ENCODE measurements around the gene LANCL1. TPM values are rescaled to one million over a fixed set of nuclear protein-coding genes. Genes with fewer than 3 reads are reported as not detected.

Gene LANCL1
- total RNA-seq (2021) = 47.8 and 49.9 TPM in 2 replicates
- long read RNA-seq, full-length matches to known transcripts = 130 of 169 reads
- long read RNA-seq, partial matches to known transcripts = 8 of 169 reads
- long read RNA-seq, other reads (novel, unspliced or antisense) = 31 of 169 reads

DNA sequence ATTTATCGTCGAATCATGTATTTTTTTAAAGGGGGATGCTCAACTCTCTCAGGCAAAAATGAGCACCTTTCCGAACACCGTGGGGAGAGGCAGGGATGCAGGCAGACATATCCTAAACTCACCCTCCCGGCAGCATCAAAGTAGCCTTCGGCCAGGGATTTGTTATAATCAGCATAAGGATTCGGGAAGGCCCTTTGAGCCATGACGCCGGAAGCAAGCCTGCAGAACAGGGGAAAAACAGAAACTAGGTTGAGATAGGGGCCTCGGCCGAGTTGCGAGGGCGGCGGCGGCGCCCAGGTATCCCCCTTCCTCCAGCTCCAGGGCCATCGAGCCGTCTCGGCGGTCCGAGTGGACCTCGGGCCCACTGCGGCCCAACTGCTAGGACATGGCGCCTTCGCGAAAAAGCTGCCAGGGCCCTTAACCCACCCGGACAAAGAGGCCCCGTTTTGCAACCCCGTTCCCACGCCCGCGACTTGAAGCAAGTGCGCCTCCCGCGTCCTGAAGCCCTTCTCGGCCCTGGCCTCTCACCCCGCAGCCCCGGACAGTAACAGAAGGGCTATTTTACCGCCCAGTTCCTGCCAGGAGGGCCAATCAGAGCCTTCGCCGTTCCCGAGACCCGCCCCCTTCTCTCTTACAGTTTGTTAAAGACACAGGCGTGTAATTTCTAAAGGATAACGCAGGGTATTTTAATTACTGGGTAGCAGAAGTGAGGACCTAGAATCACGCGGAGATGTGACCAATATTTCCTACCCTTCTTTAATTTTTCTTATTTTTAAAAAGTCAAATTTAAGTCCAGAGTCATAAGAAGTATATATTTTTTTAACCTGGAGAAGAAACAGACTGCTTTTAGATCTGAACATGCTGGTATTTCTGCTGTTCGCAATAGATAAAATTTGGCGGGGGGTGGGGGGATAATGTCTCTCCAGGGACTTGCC is at the start of gene LANCL1:
Gene LANCL1 (minus strand): TSS at position 566 of the 935 bp plus-strand sequence. CDS start 363 bp downstream, at position 203.
- Histone ChIP-seq H3K9me3 (ENCODE audit: control insufficient read depth, low read depth, low read length) (no peaks in the 10 kb centered on the region), H4K5ac (ENCODE audit: insufficient read length, low read depth, low read length) (no peak within 1 kb of the TSS), H3K56ac (ENCODE audit: insufficient read length, low read depth, low read length) (no peak within 1 kb of the TSS), H3K23ac (ENCODE audit: insufficient read length, low read depth, low read length) (no peak within 1 kb of the TSS), H4K8ac (replicated peaks; ENCODE audit: insufficient read length, low read depth, low read length) (no peak within 1 kb of the TSS), H3K27ac (ENCODE audit: insufficient read length, low read depth, low read length) (no peak within 1 kb of the TSS), H2BK12ac (ENCODE audit: insufficient read length, low read depth, low read length) (no peak within 1 kb of the TSS), H3K27me3 (ENCODE audit: insufficient read depth, low read length) (no peaks in the 10 kb centered on the region), H3K79me1 (ENCODE audit: insufficient read depth, low read depth, low read length, poor library complexity, severe bottlenecking) (no peaks in the 10 kb centered on the region), H3K4me1 (ENCODE audit: insufficient read depth, low read length) (no peaks in the 10 kb centered on the region; the same call in 1 of the 2 replicates), H3K23me2 (ENCODE audit: insufficient read length, low read depth, low read length, poor library complexity, severe bottlenecking) (peaks cover 5% of the 10 kb centered on the region), H2BK20ac (ENCODE audit: low read depth, low read length, poor library complexity, severe bottlenecking) (no peak within 1 kb of the TSS), H2AK5ac (ENCODE audit: insufficient read length, low read length) (no peak within 1 kb of the TSS), H3K18ac (ENCODE audit: insufficient read length, low read depth, low read length) (peak within 1 kb of the TSS; percentile 87), H2BK120ac (ENCODE audit: low read depth, low read length, poor library complexity, severe bottlenecking) (no peak within 1 kb of the TSS), H3K4ac (ENCODE audit: low read depth, low read length) (no peak within 1 kb of the TSS), H3K9ac (ENCODE audit: extremely low read depth, insufficient read length, low read length) (peak within 1 kb of the TSS; percentile 93), H3K4me2 (ENCODE audit: insufficient read depth, insufficient read length, low read length) (peak within 1 kb of the TSS; percentile 94), H2AFZ (ENCODE audit: low read length) (peak within 1 kb of the TSS; percentile 97), H4K20me1 (ENCODE audit: control insufficient read depth, insufficient read depth, insufficient read length) (no peaks in the 10 kb centered on the region), H3T11ph (ENCODE audit: low read length) (no peak within 1 kb of the TSS), H4K91ac (ENCODE audit: insufficient read length, low read depth, low read length) (no peak within 1 kb of the TSS), H3K79me2 (ENCODE audit: insufficient read depth, low read length) (no peaks in the 10 kb centered on the region), H3K14ac (ENCODE audit: insufficient read depth, low read length) (peak within 1 kb of the TSS; percentile 97), H2BK5ac (ENCODE audit: insufficient read length, low read length) (no peak within 1 kb of the TSS), H2BK15ac (ENCODE audit: low read depth, low read length) (no peak within 1 kb of the TSS)
- WGBS (ENCODE audit: extremely low coverage, insufficient read length, low lambda C conversion rate) = no CpG with 5 or more reads among the region's 49 CpGs
- Mint-ChIP-seq H3K36me3 (ENCODE audit: insufficient read depth in 1 of 3, low read depth in 3 of 3) (peaks cover 4 to 21% (median 14%) of the 10 kb centered on the region in 3 experiments; a peak in 5 of 7 replicates), H3K9me3 (no peaks in the 10 kb centered on the region), H3K27me3 (ENCODE audit: low read depth) (no peaks in the 10 kb centered on the region), H3K4me3 (peak within 1 kb of the TSS; percentile 92 to 97), H3K4me1 (peaks cover 24 to 26% of the 10 kb centered on the region in 2 experiments), H3K27ac (peak within 1 kb of the TSS; percentile 79 to 98 (median 97))
- TF ChIP-seq, protein P1, sequence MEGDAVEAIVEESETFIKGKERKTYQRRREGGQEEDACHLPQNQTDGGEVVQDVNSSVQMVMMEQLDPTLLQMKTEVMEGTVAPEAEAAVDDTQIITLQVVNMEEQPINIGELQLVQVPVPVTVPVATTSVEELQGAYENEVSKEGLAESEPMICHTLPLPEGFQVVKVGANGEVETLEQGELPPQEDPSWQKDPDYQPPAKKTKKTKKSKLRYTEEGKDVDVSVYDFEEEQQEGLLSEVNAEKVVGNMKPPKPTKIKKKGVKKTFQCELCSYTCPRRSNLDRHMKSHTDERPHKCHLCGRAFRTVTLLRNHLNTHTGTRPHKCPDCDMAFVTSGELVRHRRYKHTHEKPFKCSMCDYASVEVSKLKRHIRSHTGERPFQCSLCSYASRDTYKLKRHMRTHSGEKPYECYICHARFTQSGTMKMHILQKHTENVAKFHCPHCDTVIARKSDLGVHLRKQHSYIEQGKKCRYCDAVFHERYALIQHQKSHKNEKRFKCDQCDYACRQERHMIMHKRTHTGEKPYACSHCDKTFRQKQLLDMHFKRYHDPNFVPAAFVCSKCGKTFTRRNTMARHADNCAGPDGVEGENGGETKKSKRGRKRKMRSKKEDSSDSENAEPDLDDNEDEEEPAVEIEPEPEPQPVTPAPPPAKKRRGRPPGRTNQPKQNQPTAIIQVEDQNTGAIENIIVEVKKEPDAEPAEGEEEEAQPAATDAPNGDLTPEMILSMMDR (conservative IDR thresholded peaks at IDR 0.05) = no peak
- peak; percentile 90 for DNase-seq

All from H9 (cell line).